Measurements from ENCODE around the gene NKAPL.

DNA sequence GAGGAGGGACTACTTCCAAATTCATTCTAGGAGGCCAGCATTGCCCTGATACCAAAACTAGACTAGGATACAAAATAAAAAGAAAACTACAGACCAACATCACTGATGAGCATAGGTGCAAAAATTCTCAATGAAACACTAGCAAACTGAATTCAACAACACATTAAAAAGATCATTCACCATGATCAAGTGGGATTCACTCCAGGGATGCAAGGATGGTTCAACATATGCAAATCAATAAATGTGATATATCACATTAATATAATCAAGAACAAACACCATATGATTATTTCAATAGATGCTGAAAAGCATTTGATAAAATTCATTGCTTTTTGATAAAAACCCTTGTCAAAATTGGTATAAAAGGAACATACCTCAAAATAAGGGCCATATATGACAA, 32.5 kb downstream of the NKAPL start:
- TF ChIP-seq, protein P1, sequence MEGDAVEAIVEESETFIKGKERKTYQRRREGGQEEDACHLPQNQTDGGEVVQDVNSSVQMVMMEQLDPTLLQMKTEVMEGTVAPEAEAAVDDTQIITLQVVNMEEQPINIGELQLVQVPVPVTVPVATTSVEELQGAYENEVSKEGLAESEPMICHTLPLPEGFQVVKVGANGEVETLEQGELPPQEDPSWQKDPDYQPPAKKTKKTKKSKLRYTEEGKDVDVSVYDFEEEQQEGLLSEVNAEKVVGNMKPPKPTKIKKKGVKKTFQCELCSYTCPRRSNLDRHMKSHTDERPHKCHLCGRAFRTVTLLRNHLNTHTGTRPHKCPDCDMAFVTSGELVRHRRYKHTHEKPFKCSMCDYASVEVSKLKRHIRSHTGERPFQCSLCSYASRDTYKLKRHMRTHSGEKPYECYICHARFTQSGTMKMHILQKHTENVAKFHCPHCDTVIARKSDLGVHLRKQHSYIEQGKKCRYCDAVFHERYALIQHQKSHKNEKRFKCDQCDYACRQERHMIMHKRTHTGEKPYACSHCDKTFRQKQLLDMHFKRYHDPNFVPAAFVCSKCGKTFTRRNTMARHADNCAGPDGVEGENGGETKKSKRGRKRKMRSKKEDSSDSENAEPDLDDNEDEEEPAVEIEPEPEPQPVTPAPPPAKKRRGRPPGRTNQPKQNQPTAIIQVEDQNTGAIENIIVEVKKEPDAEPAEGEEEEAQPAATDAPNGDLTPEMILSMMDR (IDR thresholded peaks at IDR 0.05; ENCODE audit: low read depth, low read length), result no peak
- TF ChIP-seq POLR2A (IDR thresholded peaks at IDR 0.05; ENCODE audit: extremely low read depth, insufficient read length) (no peak), MYC (IDR thresholded peaks at IDR 0.05; ENCODE audit: low read depth, low read length) (no peak)
- TF ChIP-seq, protein P2, sequence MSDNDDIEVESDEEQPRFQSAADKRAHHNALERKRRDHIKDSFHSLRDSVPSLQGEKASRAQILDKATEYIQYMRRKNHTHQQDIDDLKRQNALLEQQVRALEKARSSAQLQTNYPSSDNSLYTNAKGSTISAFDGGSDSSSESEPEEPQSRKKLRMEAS (IDR thresholded peaks at IDR 0.05; ENCODE audit: low read depth, low read length), result no peak
